Measurements from ENCODE around the gene SIGLEC7.

The SIGLEC7 gene

GRCh38 chr19:51102991-51103390 is 39.1 kb upstream of the SIGLEC7 start:
- no peak for TF ChIP-seq SP7 (tag by site-specific recombination; IDR thresholded peaks at IDR 0.05)
- TF ChIP-seq ZNF791 (tag by site-specific recombination; IDR thresholded peaks at IDR 0.05), result no peak
- no peak for TF ChIP-seq KLF16 (tag by site-specific recombination; IDR thresholded peaks at IDR 0.05)
- TF ChIP-seq ZNF274 (IDR thresholded peaks at IDR 0.05; ENCODE audit: low read length), result no peak
- no peak for TF ChIP-seq ZNF274 (tag by site-specific recombination; IDR thresholded peaks at IDR 0.05; ENCODE audit: borderline replicate concordance)
- no peak for TF ChIP-seq ZNF544 (tag by site-specific recombination; IDR thresholded peaks at IDR 0.05)
- no peak for TF ChIP-seq ZNF548 (tag by site-specific recombination; IDR thresholded peaks at IDR 0.05)
- TF ChIP-seq ZNF292 (tag by site-specific recombination; IDR thresholded peaks at IDR 0.05; ENCODE audit: borderline replicate concordance, low read depth), result no peak
- TF ChIP-seq ZNF37A (tag by site-specific recombination; IDR thresholded peaks at IDR 0.05), result no peak
- TF ChIP-seq ZNF394 (tag by site-specific recombination; IDR thresholded peaks at IDR 0.05; ENCODE audit: borderline replicate concordance), result no peak
- no peak for TF ChIP-seq KLF1 (tag by site-specific recombination; IDR thresholded peaks at IDR 0.05)
- no peak for TF ChIP-seq ZEB2 (tag by site-specific recombination; IDR thresholded peaks at IDR 0.05)
- TF ChIP-seq ZNF24 (tag by site-specific recombination; IDR thresholded peaks at IDR 0.05), result no peak
- no peak for TF ChIP-seq ZSCAN16 (tag by site-specific recombination; IDR thresholded peaks at IDR 0.05)
- TF ChIP-seq ZBTB8A (tag by site-specific recombination; IDR thresholded peaks at IDR 0.05), result no peak
- no peak for TF ChIP-seq ZNF670 (tag by site-specific recombination; IDR thresholded peaks at IDR 0.05; ENCODE audit: low read depth)
- TF ChIP-seq ZNF18 (tag by site-specific recombination; IDR thresholded peaks at IDR 0.05), result no peak
- no peak for TF ChIP-seq ZNF311 (tag by site-specific recombination; IDR thresholded peaks at IDR 0.05; ENCODE audit: borderline replicate concordance)
- no peak for TF ChIP-seq ZNF280C (tag by site-specific recombination; IDR thresholded peaks at IDR 0.05)
- no peak for TF ChIP-seq ZNF23 (tag by site-specific recombination; IDR thresholded peaks at IDR 0.05; ENCODE audit: borderline replicate concordance)
- TF ChIP-seq PBX3 (CRISPR knock-in tag; IDR thresholded peaks at IDR 0.05), result no peak
- CTCF ChIA-PET, result no interaction called here
- Histone ChIP-seq H3K9me3 (ENCODE audit: control insufficient read depth, insufficient read depth, low read depth, low read length) (no peaks in the 10 kb centered on the region), H3K4me1 (ENCODE audit: control insufficient read depth, insufficient read depth, low read length) (0 out of 2 replicates have a peak, but pooled peaks cover 2% of the 10 kb centered on the region), H3K36me3 (ENCODE audit: control insufficient read depth in 2 of 2, insufficient read depth in 1 of 2, low read length in 2 of 2) (peaks cover 25 to 52% of the 10 kb centered on the region in 2 experiments), H3K27ac (ENCODE audit: extremely low read depth, low read depth, low read length) (no peak overlapping the region), H3K4me3 (ENCODE audit: low read depth, low read length) (no peak overlapping the region)
- POLR2A ChIA-PET, result no interaction called here

- 0 out of 2 replicates have a peak, but pooled peaks cover 2% of the 10 kb centered on the region for H3K4me1 ChIP-seq (ENCODE audit: control insufficient read depth, insufficient read depth, low read length)
- H3K27ac ChIP-seq (ENCODE audit: extremely low read depth, low read depth, low read length), result no peak overlapping the region
- peaks cover 25 to 49% of the 10 kb centered on the region in 2 experiments for H3K36me3 ChIP-seq (ENCODE audit: control insufficient read depth in 2 of 2, insufficient read depth in 1 of 2, low read length in 2 of 2)
- ChIA-PET CTCF (no interaction called here), POLR2A (no interaction called here)
- H3K4me3 ChIP-seq (ENCODE audit: low read depth, low read length), result no peak overlapping the region
- no peaks in the 10 kb centered on the region for H3K9me3 ChIP-seq (ENCODE audit: control insufficient read depth, insufficient read depth, low read depth, low read length)
- no peak for TF ChIP-seq ZFP3 (tag by site-specific recombination; IDR thresholded peaks at IDR 0.05; ENCODE audit: low read depth)
Observed at GRCh38 chr19:51103926-51104341, 38.2 kb upstream of the SIGLEC7 start.

All from HEK293 (cell line).